Activated CD8-positive, alpha-beta T cell treated with anti-CD3 and anti-CD28 coated beads for 36 hours (primary cell): ENCODE results near the gene PHF11. TPM values are rescaled to one million over a fixed set of nuclear protein-coding genes. Genes with fewer than 3 reads are reported as not detected.

Experiments used
- ATAC-seq: fragments of 200-7000 bp; cut with Tn5 transposase; one replicate; pipeline ENCODE4 v1.10.0; 2021; ENCODE audit warnings: mild to moderate bottlenecking, moderate library complexity
- CTCF ChIA-PET: fragments of 350-600 bp; sonication (Branson Sonifier 250); formaldehyde crosslinking; loops from one replicate; lab custom pipeline; 2021; ENCODE audit warnings: antibody characterized with exemption; lab: Charles Lee
- POLR2A ChIA-PET: fragments of 350-600 bp; sonication (Branson Sonifier 250); formaldehyde crosslinking; loops from one replicate; lab custom pipeline; 2021; ENCODE audit warnings: antibody characterized with exemption; lab: Charles Lee
- DNase-seq: peaks from one replicate; pipeline ENCODE4 v3.0.0-alpha.2; 2020
- H3K27ac Mint-ChIP-seq: one replicate; pipeline ENCODE4 v1.8.0; 2021; ENCODE audit warnings: mild to moderate bottlenecking, mixed read lengths
- H3K27me3 Mint-ChIP-seq: one replicate; pipeline ENCODE4 v1.8.0; 2021; ENCODE audit warnings: mixed read lengths
- H3K36me3 Mint-ChIP-seq: one replicate; pipeline ENCODE4 v1.8.0; 2021; ENCODE audit warnings: low read depth, mixed read lengths
- H3K4me1 Mint-ChIP-seq: one replicate; pipeline ENCODE4 v1.8.0; 2021; ENCODE audit warnings: low read depth, mixed read lengths
- H3K4me3 Mint-ChIP-seq: one replicate; pipeline ENCODE4 v1.8.0; 2021; ENCODE audit warnings: mild to moderate bottlenecking, moderate library complexity, mixed read lengths
- H3K9me3 Mint-ChIP-seq: one replicate; pipeline ENCODE4 v1.8.0; 2021; ENCODE audit warnings: mixed read lengths
- intact Hi-C: fragments of 100-400 bp; cut with micrococcal nuclease; formaldehyde crosslinking; loops from one replicate; pipeline ENCODE4 v1.10.0; 2022
- total RNA-seq, 2 experiments: library from RNA; stranded (reverse); gene quantifications; one replicate each; pipeline ENCODE4 v1.2.3, GENCODE V29; 2021
- TF ChIP-seq, protein P1 (sequence below): fragments of 200-600 bp; IDR thresholded peaks from one replicate; pipeline ENCODE4 v1.8.0; 2022; ENCODE audit warnings: antibody characterized with exemption, mild to moderate bottlenecking

PHF11 gene
- total RNA-seq, 2 experiments from 2014 or later, result 59.3 to 62.6 TPM

DNA sequence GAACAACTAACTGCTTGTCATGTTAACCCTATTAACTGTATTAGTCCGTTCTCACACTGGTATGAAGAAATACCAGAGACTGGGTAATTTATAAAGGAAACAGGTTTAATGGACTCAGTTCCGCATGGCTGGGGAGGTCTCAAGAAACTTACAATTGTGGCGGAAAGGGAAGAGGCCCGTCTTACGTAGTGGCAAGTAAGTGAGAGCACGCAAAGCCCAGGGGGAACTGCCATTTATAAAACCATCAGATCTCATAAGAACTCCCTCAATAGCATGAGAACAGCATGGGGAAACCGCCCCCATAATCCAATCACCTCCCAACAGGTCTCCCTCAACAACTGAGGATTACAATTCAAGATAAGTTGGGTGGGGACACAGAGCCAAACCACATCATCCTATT, 34.7 kb downstream of the PHF11 start:
- H3K27ac Mint-ChIP-seq, result peak overlapping the region; percentile 22
- no peak overlapping the region for H3K4me3 Mint-ChIP-seq
- POLR2A ChIA-PET, result no interaction called here
- peaks cover 9% of the 10 kb centered on the region for H3K4me1 Mint-ChIP-seq
- H3K36me3 Mint-ChIP-seq, result peaks cover 28% of the 10 kb centered on the region
- CTCF ChIA-PET, result no interaction called here
- H3K9me3 Mint-ChIP-seq, result no peaks in the 10 kb centered on the region
- DNase-seq (no peak), ATAC-seq (no peak)
- H3K27me3 Mint-ChIP-seq, result no peaks in the 10 kb centered on the region
- TF ChIP-seq, protein P1, sequence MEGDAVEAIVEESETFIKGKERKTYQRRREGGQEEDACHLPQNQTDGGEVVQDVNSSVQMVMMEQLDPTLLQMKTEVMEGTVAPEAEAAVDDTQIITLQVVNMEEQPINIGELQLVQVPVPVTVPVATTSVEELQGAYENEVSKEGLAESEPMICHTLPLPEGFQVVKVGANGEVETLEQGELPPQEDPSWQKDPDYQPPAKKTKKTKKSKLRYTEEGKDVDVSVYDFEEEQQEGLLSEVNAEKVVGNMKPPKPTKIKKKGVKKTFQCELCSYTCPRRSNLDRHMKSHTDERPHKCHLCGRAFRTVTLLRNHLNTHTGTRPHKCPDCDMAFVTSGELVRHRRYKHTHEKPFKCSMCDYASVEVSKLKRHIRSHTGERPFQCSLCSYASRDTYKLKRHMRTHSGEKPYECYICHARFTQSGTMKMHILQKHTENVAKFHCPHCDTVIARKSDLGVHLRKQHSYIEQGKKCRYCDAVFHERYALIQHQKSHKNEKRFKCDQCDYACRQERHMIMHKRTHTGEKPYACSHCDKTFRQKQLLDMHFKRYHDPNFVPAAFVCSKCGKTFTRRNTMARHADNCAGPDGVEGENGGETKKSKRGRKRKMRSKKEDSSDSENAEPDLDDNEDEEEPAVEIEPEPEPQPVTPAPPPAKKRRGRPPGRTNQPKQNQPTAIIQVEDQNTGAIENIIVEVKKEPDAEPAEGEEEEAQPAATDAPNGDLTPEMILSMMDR, result no peak
- intact Hi-C loops, result no loop called here

DNA sequence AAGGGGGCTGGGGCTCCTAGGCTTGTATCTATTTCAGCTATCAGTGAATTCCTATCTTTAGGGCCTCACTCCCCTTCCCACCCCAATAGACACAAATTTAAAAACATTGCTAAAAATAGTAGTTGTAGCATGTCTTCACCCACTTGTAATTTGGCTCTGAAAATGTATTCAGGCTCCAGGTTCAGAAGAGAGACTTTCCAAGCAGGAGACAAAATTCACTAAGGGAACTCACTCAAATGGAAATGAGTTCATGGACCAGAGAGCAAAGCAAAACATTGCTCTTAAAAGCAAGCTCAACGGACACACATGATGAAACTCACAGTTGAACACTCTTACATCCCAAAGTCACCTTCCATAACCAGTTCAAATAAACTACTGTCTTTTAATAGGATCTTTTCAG, 36.8 kb downstream of the PHF11 start:
- intact Hi-C loops, result no loop called here
- Mint-ChIP-seq H3K4me1 (peaks cover 9% of the 10 kb centered on the region), H3K36me3 (peaks cover 23% of the 10 kb centered on the region), H3K27me3 (no peaks in the 10 kb centered on the region), H3K4me3 (no peak overlapping the region), H3K9me3 (no peaks in the 10 kb centered on the region), H3K27ac (no peak overlapping the region)
- DNase-seq, result no peak
- TF ChIP-seq, protein P1, result no peak
- ChIA-PET POLR2A (no interaction called here), CTCF (no interaction called here)
- ATAC-seq, result no peak

DNA sequence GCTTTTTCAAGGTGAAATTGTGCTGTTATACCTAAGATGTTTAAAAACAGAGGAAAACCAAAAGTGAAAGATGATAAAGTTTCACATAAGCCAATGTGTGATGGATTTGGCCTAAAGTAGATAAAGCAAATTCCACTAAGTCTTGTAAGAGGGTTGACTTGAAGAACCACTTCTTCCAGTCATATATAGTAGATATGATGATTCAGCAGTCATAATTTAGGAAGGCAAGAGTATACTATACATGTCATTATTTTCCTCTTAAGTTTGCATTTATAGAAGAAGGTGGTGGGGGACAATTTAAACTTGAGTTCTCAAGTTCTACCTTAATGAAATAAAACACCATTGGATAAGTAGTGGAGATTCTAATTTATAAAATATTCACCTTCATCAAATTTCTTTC, 37.3 kb downstream of the PHF11 start:
- peaks cover 23% of the 10 kb centered on the region for H3K36me3 Mint-ChIP-seq
- ChIA-PET POLR2A (no interaction called here), CTCF (no interaction called here)
- H3K4me1 Mint-ChIP-seq, result peaks cover 9% of the 10 kb centered on the region
- TF ChIP-seq, protein P1, result no peak
- no peak for DNase-seq
- no peak for ATAC-seq
- no peaks in the 10 kb centered on the region for H3K9me3 Mint-ChIP-seq
- no peak overlapping the region for H3K4me3 Mint-ChIP-seq
- no peak overlapping the region for H3K27ac Mint-ChIP-seq
- intact Hi-C loops, result no loop called here
- H3K27me3 Mint-ChIP-seq, result no peaks in the 10 kb centered on the region

DNA sequence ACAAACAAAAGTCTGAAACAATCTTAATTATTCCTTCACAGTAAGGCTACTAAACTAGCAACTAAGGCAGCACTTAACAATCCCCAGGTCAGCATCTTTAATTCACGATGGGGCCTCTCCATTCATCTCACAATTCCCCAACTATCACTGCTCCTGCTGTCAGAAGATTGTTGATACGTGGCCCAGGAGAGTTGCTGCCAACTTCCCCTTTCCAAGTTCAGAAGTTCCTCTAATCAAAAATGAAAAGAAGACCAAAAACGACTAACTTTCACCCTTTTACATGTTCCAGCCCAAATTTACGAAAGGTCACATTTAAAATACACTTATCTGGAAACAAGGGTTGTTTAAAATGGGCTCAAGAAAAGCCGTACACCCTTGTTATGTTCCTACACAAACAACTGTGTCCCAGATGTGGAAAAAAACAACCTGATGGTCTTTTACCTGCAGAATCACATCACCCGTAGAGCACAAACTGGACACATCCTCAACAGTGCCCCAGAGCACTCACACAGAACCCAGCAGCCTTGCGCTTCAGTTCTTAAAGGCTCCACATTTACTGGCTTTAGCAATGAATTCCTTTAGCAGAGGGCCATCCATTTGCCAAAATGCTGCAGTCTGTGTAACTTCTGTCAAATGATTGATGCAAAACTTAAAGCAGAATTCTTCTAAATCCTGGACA, 38.0 kb downstream of the PHF11 start:
- no peaks in the 10 kb centered on the region for H3K9me3 Mint-ChIP-seq
- no peak overlapping the region for H3K4me3 Mint-ChIP-seq
- H3K4me1 Mint-ChIP-seq, result peaks cover 9% of the 10 kb centered on the region
- ATAC-seq, result no peak
- H3K36me3 Mint-ChIP-seq, result peaks cover 20% of the 10 kb centered on the region
- intact Hi-C loops, result no loop called here
- POLR2A ChIA-PET, result no interaction called here
- H3K27ac Mint-ChIP-seq, result no peak overlapping the region
- TF ChIP-seq, protein P1, result no peak
- CTCF ChIA-PET, result no interaction called here
- no peaks in the 10 kb centered on the region for H3K27me3 Mint-ChIP-seq
- no peak for DNase-seq

DNA sequence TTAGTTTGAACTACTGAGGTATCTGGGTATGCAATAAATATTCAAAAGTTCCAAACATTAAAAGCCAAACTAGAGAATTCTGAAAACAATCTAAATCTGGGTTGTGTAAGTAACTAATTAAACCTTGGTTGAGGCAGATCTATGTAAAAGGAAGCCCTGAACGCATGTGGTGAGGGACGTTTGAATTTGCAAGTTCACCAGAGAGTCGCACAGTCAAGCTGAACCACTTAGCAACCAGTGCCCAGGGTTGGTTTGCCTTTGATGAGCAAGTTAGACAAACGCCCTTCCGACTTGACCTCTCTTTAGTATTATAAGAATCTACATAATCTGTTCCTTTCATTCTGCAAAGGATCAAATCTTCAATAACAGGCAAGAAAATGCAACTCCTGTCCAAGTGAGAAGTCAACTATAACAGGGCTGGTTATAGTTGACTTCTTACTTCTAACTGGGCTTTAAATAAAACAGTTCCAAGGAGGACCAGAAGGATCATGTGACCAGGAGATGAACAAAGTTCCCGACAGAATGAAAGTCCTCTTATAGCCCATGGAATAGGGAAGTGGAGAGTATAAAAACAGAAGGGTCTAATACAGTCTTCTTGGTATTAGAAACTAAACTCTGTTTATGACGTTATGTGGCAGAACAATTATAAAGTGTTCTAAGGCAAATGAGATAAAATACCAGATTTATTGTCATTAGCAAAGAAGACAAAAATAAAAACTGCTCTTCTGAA, 40.6 kb downstream of the PHF11 start:
- Mint-ChIP-seq H3K4me1 (peaks cover 19% of the 10 kb centered on the region), H3K4me3 (no peak overlapping the region), H3K27me3 (no peaks in the 10 kb centered on the region), H3K27ac (no peak overlapping the region), H3K36me3 (peaks cover 19% of the 10 kb centered on the region), H3K9me3 (no peaks in the 10 kb centered on the region)
- POLR2A ChIA-PET, result no interaction called here
- TF ChIP-seq, protein P1, result no peak
- CTCF ChIA-PET, result interaction anchor here (1.1 kb wide), 1 partner anchor 14 kb away, joined by 4 read pairs; no protein-coding TSS in a partner anchor
- intact Hi-C loops, result no loop called here
- DNase-seq (no peak), ATAC-seq (no peak)
